Subcutaneous adipose tissue (tissue), 4 donors: ENCODE data around the gene SLC2A4. TPM values are rescaled to one million over a fixed set of nuclear protein-coding genes. Genes with fewer than 3 reads are reported as not detected.

Experiments used
- total RNA-seq, 4 donors: library from RNA; depleted of rRNA; stranded (reverse); fragments of >200 nt; gene quantifications; one replicate each; pipeline ENCODE4 v1.1.0, GENCODE V29; 2016
- TF ChIP-seq, protein P1 (sequence below): fragments of 450-650 bp; IDR thresholded peaks from one replicate; pipeline ENCODE4 v1.5.1; 2016; ENCODE audit warnings: low read depth, mild to moderate bottlenecking, control low read depth, antibody characterized with exemption, moderate library complexity

Gene SLC2A4
- total RNA-seq, 4 donors from 2014 or later: 5.6 to 91.4 (median 13.8) TPM

GRCh38 chr17:7304179-7304578, 22.7 kb downstream of the SLC2A4 start:
- TF ChIP-seq, protein P1, sequence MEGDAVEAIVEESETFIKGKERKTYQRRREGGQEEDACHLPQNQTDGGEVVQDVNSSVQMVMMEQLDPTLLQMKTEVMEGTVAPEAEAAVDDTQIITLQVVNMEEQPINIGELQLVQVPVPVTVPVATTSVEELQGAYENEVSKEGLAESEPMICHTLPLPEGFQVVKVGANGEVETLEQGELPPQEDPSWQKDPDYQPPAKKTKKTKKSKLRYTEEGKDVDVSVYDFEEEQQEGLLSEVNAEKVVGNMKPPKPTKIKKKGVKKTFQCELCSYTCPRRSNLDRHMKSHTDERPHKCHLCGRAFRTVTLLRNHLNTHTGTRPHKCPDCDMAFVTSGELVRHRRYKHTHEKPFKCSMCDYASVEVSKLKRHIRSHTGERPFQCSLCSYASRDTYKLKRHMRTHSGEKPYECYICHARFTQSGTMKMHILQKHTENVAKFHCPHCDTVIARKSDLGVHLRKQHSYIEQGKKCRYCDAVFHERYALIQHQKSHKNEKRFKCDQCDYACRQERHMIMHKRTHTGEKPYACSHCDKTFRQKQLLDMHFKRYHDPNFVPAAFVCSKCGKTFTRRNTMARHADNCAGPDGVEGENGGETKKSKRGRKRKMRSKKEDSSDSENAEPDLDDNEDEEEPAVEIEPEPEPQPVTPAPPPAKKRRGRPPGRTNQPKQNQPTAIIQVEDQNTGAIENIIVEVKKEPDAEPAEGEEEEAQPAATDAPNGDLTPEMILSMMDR: no peak

DNA sequence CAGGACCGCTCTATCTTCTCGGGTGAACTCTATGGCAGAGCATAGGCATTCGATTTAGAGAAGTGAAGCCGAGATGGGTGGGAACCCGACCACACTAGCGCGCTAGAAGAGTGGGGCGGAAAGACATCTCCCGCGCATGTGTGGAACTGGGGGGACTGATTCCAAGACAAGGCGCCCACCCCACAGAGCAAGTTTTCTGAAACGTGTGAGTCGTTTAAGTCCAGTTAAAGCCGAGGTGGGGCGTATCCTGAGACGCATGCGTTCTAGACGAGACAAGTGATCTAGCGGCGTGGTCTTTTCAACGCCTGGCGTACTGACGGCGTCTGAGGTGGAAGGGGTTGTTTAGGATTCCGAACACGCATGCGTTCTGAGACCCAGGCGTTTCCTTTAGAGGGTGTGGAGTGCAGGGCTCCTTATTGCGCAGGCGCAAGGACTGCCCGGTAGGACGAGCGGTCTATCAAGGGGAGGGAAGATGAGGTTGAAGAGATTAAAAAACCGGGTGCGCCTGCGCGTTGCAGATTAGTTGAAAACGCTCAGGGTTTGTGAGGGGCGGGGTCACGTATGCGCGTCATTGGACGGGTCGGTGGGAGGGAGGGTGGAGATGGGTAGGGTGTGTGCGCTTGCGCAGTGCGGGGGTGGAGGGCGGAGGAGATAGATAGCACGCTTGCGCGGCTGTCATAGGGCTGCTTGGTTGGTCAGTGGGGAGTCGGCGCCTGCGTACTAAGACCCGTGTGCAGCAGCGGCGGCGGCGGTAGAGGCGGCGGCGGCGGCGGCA, 25.6 kb downstream of the SLC2A4 start, which contains the start of gene EIF5A:
Gene EIF5A (plus strand): TSS at position 718 of the 775 bp plus-strand sequence. CDS start 2,008 bp downstream, outside the sequence.
- TF ChIP-seq, protein P1: no peak

DNA sequence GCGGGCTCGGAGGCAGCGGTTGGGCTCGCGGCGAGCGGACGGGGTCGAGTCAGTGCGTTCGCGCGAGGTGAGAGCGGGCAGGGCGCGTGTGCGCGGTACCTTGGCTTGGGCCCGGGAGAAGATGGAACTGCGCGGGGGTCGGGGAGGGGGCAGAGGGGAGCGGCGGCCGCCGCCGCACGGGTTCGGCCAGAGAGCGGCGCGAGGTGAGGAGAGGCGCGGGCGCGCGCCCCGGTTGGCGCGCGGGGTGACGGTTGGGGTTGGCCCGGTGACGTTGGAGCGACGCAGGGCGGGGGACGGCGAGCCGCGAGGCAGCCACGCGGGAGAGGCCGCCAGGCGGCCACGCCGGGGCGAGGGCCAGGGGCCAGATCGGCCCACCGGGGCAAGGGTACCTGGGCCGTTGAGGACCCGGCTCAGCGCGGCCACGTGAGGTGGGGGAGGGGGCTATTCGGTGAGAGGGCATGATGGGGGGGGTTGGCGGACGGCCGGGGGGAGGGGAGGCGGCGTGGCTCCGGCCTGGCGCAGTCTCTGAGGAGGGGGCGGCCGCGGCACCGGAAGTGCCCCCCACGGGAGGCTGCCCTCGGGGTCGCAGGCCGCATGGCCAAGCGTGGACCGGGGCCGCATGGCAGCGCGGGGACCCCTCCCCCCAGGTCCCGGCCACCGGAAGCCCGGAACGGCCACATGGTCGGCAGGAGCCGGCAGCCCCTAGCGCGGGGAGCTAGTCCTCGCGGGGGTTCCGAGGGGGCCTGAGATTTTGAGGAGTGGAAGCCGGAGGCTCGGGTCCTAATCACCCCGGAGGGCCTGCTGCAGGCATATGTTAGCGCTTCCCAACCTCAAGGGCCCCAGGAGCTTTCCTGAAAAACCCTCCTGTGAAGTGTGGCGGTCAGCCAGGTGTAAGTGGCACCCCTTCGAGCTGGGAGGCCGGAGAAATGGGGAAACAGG, 26.4 kb downstream of the SLC2A4 start:
- TF ChIP-seq, protein P1: no peak

GRCh38 chr17:7308625-7309433, 27.3 kb downstream of the SLC2A4 start:
- TF ChIP-seq, protein P1: no peak

GRCh38 chr17:7309628-7310027, 28.1 kb downstream of the SLC2A4 start:
- TF ChIP-seq, protein P1: no peak

GRCh38 chr17:7311110-7311705, 29.7 kb downstream of the SLC2A4 start:
- TF ChIP-seq, protein P1: no peak
